GM12872 (cell line): ENCODE measurements around the gene ZNF143.

Experiments used
- CTCF ChIP-seq: IDR thresholded peaks from 3 replicates; pipeline ENCODE4 v1.5.1; 2011; ENCODE audit warnings: low read depth, mild to moderate bottlenecking, low read length, moderate library complexity; ENCODE audit not compliant: insufficient read depth

The ZNF143 gene

DNA sequence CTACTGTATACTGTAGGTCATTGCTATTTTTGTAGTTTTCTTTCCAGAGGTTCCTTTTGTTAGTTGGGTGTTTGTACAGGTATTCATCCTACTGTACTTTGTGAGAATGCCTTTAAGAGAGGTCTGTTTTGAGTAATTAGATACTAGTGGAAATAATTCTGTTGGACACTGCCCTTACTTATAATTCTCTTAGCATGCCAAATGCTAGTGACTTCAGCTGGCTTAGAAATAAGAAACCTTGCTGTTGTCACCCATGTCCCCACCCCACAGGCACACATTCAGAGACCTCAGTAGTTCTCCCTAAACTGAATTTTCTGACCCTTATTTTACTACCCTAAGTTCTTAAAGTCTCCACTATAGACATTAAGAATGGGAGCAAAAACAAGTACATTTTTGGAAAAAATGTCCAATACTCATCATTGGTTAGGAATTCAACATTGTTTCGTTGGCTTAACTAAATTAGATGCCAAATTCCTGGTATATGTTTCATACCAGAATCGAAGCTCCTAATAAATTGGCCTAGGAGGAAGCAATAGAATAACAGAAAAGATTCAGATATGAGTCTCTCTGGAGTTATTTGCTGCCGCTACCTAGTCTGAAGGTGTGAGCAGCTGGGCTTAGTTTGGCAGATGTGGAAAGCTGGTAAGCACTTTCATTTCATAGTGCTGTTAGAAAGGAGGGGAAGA lies 28.4 kb downstream of the ZNF143 start:
- TF ChIP-seq CTCF, result no peak

GRCh38 chr11:9490376-9490775 lies 29.6 kb downstream of the ZNF143 start:
- TF ChIP-seq CTCF, result no peak

DNA sequence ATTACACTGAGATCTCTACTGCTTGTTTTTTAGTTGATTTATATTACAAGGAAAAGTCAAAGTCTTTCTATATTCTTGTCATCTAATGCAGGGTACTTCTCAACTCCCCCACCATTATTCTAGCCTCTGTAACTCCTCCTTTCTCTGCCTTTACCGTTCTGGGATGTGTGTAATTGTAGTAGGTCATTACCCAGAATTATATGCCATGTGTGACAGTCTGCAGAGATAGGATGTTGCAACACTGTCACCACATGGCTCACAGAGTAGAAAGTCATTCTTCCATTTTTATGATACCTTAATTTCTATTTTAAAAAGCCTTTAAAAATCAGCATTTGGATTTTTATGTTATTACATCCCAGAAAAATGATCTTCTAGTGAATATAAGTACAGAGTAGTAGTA lies 32.7 kb downstream of the ZNF143 start:
- TF ChIP-seq CTCF, result no peak

GRCh38 chr11:9494316-9494715 lies 33.5 kb downstream of the ZNF143 start:
- TF ChIP-seq CTCF, result no peak

- TF ChIP-seq CTCF, result no peak
Observed at GRCh38 chr11:9495803-9496514, 35.1 kb downstream of the ZNF143 start.

DNA sequence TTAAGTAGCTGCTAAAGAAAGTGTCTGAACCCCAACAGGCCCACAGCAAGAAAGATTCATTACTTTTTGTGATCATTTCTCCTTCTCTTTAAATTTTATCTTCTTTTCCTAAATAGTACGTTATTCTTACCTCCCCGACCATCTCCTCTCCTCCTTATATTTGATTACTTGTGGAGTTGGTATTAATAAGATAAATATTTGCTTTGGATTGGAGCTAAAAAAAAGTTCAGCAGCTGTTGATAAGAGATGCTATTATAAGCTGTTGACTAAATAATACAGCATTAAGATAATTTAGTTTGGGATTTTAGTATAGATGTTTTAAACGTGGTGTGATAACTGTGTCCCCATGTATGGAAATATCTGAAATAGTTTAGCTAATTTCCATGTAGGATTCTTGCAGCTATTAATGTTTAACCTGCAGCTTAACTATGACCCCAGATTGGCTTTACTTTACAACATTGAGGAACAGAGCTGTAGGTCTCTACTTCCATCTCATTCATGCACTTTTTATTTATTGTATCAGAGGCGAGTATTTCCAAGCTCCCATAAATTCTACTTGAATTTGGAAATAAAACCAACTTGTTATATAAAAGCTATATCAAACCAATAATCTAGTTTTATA lies 37.8 kb downstream of the ZNF143 start:
- no peak for TF ChIP-seq CTCF

- TF ChIP-seq CTCF, result peak; percentile 83
Observed at GRCh38 chr11:9506489-9507276, 45.9 kb downstream of the ZNF143 start.
